ENCODE results near the gene SLC39A11.

GRCh38 chr17:72928454-72929136 is 163.9 kb downstream of the SLC39A11 start:
- TF ChIP-seq CTCF (IDR thresholded peaks at IDR 0.05) (no peak), POLR2A (IDR thresholded peaks at IDR 0.05) (no peak), EP300 (IDR thresholded peaks at IDR 0.05) (no peak)
